Urinary bladder (tissue), 4 donors: Measurements from ENCODE around the gene MRGPRX4. TPM values are rescaled to one million over a fixed set of nuclear protein-coding genes. Genes with fewer than 3 reads are reported as not detected.
"Not testable (repeated sequence)": the region's sequence is repeated elsewhere in the genome, so short reads cannot be mapped to it uniquely, and the experiment has no call there.

Experiments used
- DNase-seq: peaks from one replicate; pipeline ENCODE4 v3.0.0-alpha.2; 2015; ENCODE audit errors: extremely low spot score
- H3K27ac ChIP-seq: one replicate; pipeline ENCODE4 v1.5.1; 2013; ENCODE audit warnings: low read depth, mild to moderate bottlenecking, moderate library complexity
- H3K36me3 ChIP-seq: one replicate; pipeline ENCODE4 v1.6.1; 2013; ENCODE audit warnings: mild to moderate bottlenecking, moderate library complexity; ENCODE audit not compliant: insufficient read depth
- H3K4me1 ChIP-seq: one replicate; pipeline ENCODE4 v1.6.1; 2013; ENCODE audit warnings: mild to moderate bottlenecking, moderate library complexity; ENCODE audit not compliant: insufficient read depth
- H3K4me3 ChIP-seq: one replicate; pipeline ENCODE4 v1.5.1; 2013; ENCODE audit warnings: low read depth, low read length
- WGBS: extraction: QIAGEN DNeasy Blood & Tissue Kit; methylation state at CpG from one replicate; pipeline ENCODE4 v1.1.7; 2013; 5-methylcytosine and 5-hydroxymethylcytosine counted together
- polyA plus RNA-seq: library from polyadenylated mRNA; stranded (reverse); fragments of 200-250 nt; gene quantifications from one replicate; pipeline ENCODE4 v1.2.3, GENCODE V29; 2013
- total RNA-seq: library from RNA; depleted of rRNA; stranded (reverse); fragments of >200 nt; gene quantifications from one replicate; pipeline ENCODE4 v1.2.3, GENCODE V29; 2014
- donor health status: healthy with polysubstance abuse.
- donor health status: healthy.

MRGPRX4 gene
- total RNA-seq (not detected), polyA plus RNA-seq (not detected)

DNA sequence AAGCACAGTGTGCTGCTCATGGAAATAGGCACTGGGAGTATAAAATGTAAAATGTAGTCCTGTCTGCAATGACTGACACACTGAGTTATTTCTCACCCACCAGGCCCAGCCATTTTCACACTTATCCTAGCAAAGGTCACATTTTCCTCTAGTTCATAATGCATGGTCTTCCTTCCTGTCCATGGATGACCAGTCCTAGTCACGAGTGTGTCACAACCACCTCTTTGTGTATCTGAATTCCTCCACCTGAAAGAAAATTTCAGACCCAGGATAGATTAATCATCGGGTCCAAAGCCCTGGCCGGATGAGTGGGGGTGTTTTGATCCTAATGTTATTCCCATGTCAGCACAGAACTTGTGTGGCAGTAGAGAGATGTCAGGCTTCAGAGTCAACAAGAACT, at the start of gene MRGPRX4:
Gene MRGPRX4, plus strand, starts transcription at position 172 of the 400 bp plus-strand sequence. CDS start 420 bp downstream, outside the sequence.
- WGBS = 75% methylated on average over 3 of the region's 3 CpGs
- no peaks in the 10 kb centered on the region for H3K36me3 ChIP-seq

DNA sequence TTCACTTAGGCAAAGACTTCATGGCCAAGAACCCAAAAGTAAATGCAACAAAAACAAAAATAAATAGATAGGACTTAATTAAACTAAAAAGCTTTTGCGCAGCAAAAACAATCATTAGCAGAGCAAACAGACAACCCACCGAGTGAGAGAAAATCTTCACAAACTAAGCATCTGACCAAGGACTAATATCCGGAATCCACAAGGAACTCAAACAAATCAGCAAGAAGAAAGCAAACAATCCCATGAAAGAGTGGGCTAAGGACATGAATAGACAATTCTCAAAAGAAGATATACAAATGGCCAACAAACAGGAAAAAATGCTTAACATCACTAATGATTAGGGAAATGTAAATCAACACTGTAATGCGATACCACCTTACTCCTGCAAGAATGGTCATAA, 41.5 kb upstream of the MRGPRX4 start:
- H3K27ac ChIP-seq, H3K36me3 ChIP-seq, H3K4me3 ChIP-seq, H3K4me1 ChIP-seq, DNase-seq: not testable (repeated sequence)
- WGBS = 90% methylated on average over 4 of the region's 4 CpGs

More for the DNA sequence above, at the start of gene MRGPRX4:
- no peak for DNase-seq
- Histone ChIP-seq H3K27ac (no peak within 1 kb of the TSS), H3K4me3 (no peak within 1 kb of the TSS), H3K4me1 (no peaks in the 10 kb centered on the region)

DNA sequence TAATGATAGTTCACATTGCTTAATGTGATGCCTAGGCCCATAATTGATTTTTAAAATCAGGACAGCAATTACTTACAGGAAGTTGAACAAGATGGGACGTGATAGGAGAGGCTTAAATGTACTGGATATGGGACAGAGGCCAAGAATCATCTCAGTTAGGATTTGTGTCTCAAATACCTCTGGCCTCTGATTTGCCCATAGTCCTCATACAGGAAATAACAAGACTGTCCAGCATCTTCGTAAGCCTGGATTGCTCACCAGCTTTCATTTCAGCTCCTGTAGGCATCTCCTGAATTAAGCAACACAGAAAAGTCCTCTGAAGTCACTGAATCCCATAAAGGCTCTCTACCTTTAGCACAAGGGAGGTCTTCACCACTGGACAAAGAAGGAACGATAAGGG, 40.3 kb upstream of the MRGPRX4 start, which contains the start of gene MRGPRX3:
Gene MRGPRX3, plus strand, starts transcription at position 231 of the 400 bp plus-strand sequence. CDS start 4,632 bp downstream, outside the sequence.
- H3K4me3 ChIP-seq = no peak within 1 kb of the TSS
- 43% methylated on average over 3 of the region's 3 CpGs for WGBS
- no peaks in the 10 kb centered on the region for H3K36me3 ChIP-seq
- no peak for DNase-seq
- no peaks in the 10 kb centered on the region for H3K4me1 ChIP-seq
- no peak within 1 kb of the TSS for H3K27ac ChIP-seq

DNA sequence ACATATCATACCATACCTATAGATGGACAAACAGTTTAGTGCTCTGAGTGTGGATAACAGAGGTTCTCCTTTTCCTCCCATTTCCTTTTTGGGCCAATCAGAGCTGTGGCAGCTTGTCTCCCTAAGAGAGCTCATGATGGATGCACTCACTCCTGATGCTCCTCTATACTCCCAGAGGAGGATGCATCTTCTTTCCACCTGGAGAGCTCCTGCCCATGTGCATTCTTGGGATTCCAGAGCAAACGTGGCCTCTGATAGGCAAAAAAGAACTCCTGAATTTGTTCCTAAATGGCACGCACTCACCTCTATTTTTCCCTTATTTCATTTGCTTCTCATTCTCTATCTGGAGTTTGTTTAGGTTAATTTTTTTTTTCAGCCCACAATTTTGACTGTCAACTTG, 37.3 kb upstream of the MRGPRX4 start:
- no peaks in the 10 kb centered on the region for H3K36me3 ChIP-seq
- H3K4me3 ChIP-seq = no peak overlapping the region
- H3K27ac ChIP-seq = no peak overlapping the region
- no peak for DNase-seq
- H3K4me1 ChIP-seq = no peaks in the 10 kb centered on the region
- WGBS = 35% methylated on average over 2 of the region's 2 CpGs

DNA sequence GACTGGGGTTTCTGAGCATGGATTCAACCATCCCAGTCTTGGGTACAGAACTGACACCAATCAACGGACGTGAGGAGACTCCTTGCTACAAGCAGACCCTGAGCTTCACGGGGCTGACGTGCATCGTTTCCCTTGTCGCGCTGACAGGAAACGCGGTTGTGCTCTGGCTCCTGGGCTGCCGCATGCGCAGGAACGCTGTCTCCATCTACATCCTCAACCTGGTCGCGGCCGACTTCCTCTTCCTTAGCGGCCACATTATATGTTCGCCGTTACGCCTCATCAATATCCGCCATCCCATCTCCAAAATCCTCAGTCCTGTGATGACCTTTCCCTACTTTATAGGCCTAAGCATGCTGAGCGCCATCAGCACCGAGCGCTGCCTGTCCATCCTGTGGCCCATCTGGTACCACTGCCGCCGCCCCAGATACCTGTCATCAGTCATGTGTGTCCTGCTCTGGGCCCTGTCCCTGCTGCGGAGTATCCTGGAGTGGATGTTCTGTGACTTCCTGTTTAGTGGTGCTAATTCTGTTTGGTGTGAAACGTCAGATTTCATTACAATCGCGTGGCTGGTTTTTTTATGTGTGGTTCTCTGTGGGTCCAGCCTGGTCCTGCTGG, 35.3 kb upstream of the MRGPRX4 start:
- 93% methylated on average over 29 of the region's 29 CpGs for WGBS
- Histone ChIP-seq H3K4me1 (no peaks in the 10 kb centered on the region), H3K27ac (no peak overlapping the region), H3K4me3 (no peak overlapping the region), H3K36me3 (no peaks in the 10 kb centered on the region)
- DNase-seq = no peak

DNA sequence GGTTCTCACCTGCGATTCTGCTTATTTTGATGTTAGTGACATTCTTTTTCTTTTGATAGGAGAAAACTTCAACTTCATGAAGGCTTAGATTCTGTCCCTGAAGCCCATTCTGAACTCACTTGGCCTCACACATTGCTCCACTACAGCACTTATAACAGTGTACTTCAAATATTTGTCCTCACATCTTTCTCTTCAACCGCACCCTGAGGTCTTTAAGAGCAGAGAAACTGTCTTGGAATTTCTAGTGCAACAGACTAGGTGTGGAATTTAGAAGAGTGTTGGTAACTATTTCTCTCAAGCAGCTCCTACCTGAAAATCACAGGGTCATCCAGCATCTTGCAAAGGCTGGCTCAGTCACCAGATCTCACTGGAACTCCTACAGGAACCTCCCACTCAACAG, 32.5 kb upstream of the MRGPRX4 start:
- 93% methylated on average over 2 of the region's 2 CpGs for WGBS
- Histone ChIP-seq H3K36me3 (no peaks in the 10 kb centered on the region), H3K4me1 (no peaks in the 10 kb centered on the region), H3K27ac (no peak overlapping the region), H3K4me3 (no peak overlapping the region)
- no peak for DNase-seq

DNA sequence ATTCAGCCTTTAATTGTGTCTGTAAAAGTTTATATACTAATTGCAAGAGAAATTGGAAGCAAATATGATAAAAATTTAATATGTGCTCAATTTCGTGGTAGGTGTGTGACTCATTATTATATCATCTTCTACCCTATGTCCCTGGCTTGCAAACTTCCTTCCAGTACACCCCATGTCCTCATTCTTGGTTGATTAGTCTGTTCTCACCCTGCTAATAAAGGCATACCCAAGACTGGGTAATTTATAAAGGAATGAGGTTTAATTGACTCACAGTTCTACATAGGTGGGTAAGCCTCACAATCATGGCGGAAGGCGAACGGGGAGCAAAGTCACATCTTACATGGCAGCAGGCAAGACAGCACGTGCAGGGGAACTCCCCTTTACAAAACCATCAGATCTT, 28.4 kb upstream of the MRGPRX4 start:
- 71% methylated on average over 5 of the region's 5 CpGs for WGBS
- H3K4me1 ChIP-seq = no peaks in the 10 kb centered on the region
- DNase-seq = no peak
- H3K27ac ChIP-seq = no peak overlapping the region
- H3K36me3 ChIP-seq = no peaks in the 10 kb centered on the region
- H3K4me3 ChIP-seq = no peak overlapping the region

DNA sequence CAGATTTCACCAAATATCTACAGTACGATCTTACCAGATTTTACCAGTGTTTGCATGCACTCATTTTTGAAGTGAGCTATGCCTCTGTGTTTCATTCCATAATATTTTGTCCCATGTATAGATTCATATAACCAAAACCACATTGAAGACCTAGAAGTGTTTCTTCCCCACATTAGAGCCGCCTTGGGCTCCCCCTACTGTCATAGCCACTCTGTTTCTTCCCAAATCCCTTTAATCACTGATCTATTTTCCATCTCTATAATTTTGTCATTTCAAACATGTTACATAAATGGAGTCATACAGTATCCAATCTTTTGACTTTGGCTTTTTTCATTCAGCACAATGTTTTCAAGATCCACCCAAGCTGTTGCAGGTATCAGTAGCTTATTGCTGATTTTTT, 27.6 kb upstream of the MRGPRX4 start:
- H3K4me3 ChIP-seq = no peak overlapping the region
- no peaks in the 10 kb centered on the region for H3K36me3 ChIP-seq
- no peak overlapping the region for H3K27ac ChIP-seq
- no peak for DNase-seq
- 52% methylated on average over 2 of the region's 2 CpGs for whole genome bisulfite sequencing
- no peaks in the 10 kb centered on the region for H3K4me1 ChIP-seq

DNA sequence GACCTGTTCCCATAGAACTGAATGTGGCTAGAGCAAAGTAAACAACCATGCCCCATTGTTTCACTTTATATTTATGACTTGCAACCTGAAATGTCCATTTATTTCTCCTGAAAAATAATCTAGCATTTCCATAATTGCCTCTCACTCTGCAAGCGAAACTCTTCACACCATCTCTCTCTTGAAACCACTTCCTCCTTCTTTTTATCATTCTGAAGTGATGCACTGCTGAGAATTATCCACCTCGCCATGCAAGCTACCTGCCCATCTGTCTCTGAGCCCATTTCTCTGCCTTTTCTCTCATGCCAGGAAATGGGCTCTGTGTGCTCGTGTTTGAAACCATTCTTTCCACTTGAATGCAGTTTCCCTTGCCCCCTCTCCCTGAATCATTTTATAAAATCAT, 26.8 kb upstream of the MRGPRX4 start:
- 59% methylated on average over 3 of the region's 3 CpGs for WGBS
- no peak for DNase-seq
- H3K4me1 ChIP-seq = no peaks in the 10 kb centered on the region
- no peak overlapping the region for H3K27ac ChIP-seq
- no peak overlapping the region for H3K4me3 ChIP-seq
- H3K36me3 ChIP-seq = no peaks in the 10 kb centered on the region

DNA sequence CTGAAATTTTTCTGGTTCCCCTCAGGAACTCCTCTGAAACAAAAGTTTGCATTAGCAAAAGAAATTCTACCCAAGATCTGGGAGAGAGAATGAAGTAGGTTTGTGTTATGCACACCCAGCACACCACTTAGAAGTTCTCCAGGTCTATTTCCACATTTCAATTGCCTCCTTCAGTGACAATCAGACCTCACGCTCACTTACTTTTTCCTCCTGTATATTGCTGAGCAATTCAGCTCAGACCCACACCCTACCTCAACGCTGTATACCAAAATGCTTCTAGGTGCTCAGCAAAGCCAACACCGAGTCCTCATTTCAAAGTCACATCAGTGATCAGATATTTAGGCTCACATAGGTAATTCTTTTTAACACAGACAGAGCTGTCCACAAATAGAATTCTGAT, 21.1 kb upstream of the MRGPRX4 start:
- no peaks in the 10 kb centered on the region for H3K36me3 ChIP-seq
- no peak overlapping the region for H3K4me3 ChIP-seq
- no peak overlapping the region for H3K27ac ChIP-seq
- no peak for DNase-seq
- H3K4me1 ChIP-seq = no peaks in the 10 kb centered on the region
- WGBS = 87% methylated on average over 3 of the region's 3 CpGs

DNA sequence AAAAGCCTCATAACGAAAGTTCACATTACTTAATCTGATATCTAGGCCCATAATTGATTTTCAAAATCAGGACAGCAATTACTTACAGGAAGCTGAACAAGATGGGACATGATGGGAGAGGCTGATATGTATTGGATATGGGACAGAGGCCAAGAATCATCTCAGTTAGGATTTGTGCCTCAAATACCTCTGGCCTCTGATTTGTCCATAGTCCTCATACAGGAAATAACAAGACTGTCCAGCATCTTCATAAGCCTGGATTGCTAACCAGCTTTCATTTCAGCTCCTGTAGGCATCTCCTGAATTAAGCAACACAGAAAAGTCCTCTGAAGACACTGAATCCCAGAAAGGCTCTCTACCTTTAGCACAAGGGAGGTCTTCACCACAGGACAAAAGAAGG, 4.3 kb upstream of the MRGPRX4 start:
- WGBS = 35% methylated on average over 1 of the region's 1 CpG
- Histone ChIP-seq H3K27ac (no peak overlapping the region), H3K4me1 (no peaks in the 10 kb centered on the region), H3K4me3 (no peak overlapping the region), H3K36me3 (no peaks in the 10 kb centered on the region)
- no peak for DNase-seq

DNA sequence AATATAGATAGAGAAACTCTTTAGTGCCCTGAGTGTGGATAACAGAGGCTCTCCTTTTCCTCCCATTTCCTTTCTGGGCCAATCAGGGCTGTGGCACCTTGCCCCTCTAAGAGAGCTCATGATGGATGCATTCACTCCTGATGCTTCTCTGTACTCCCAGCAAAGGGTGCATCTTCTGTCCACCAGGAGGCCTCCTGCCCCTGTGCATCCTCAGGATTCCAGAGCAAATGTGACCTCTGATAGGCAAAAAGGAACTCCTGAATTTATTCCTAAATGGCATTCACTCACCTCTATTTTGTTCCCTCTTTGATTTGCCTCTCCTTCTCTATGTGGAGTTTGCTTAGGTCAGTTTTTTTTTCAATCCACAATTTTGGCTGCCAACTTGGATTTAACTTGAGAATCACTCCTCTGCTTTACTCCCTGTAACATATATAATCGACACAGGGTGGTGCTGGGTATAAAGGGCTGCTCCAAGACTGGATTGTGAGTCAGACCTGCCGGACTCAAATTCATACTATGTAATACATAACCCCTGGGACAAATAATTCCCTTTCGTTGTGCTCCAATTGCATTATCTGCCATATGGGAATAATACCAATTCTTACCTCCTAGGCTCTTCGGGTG, 1.1 kb upstream of the MRGPRX4 start:
- no peak for DNase-seq
- Histone ChIP-seq H3K27ac (no peak overlapping the region), H3K4me3 (no peak overlapping the region), H3K36me3 (no peaks in the 10 kb centered on the region), H3K4me1 (no peaks in the 10 kb centered on the region)
- 69% methylated on average over 4 of the region's 4 CpGs for WGBS

DNA sequence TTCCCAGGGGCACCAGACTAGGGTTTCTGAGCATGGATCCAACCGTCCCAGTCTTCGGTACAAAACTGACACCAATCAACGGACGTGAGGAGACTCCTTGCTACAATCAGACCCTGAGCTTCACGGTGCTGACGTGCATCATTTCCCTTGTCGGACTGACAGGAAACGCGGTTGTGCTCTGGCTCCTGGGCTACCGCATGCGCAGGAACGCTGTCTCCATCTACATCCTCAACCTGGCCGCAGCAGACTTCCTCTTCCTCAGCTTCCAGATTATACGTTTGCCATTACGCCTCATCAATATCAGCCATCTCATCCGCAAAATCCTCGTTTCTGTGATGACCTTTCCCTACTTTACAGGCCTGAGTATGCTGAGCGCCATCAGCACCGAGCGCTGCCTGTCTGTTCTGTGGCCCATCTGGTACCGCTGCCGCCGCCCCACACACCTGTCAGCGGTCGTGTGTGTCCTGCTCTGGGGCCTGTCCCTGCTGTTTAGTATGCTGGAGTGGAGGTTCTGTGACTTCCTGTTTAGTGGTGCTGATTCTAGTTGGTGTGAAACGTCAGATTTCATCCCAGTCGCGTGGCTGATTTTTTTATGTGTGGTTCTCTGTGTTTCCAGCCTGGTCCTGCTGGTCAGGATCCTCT, 709 bp downstream of the MRGPRX4 start:
- DNase-seq = no peak
- no peaks in the 10 kb centered on the region for H3K4me1 ChIP-seq
- no peak overlapping the region for H3K4me3 ChIP-seq
- no peaks in the 10 kb centered on the region for H3K36me3 ChIP-seq
- 85% methylated on average over 28 of the region's 28 CpGs for WGBS
- no peak overlapping the region for H3K27ac ChIP-seq

DNA sequence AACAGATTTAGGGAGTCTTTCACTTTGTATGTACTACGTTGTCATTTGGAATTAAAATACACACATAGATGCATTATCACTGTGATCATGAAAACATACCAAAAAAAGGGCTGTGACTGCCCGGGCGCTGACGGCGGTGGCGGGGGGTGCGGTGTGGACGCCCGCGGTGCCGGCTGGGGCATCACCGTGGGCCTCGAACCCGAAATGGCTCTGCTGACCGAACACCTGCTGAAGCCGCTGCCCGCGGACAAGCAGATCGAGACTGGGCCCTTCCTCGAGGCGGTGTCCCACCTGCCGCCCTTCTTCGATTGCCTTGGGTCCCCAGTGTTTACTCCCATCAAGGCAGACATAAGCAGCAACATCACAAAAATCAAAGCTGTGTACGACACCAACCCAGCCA, 16.2 kb downstream of the MRGPRX4 start:
- WGBS = 93% methylated on average over 24 of the region's 24 CpGs

More for the DNA sequence above, 16.2 kb downstream of the MRGPRX4 start:
- Histone ChIP-seq H3K36me3 (no peaks in the 10 kb centered on the region), H3K4me3 (no peak overlapping the region), H3K27ac (no peak overlapping the region), H3K4me1 (no peaks in the 10 kb centered on the region)
- DNase-seq = no peak
